Measurements from ENCODE around the gene PSAPL1. TPM values are rescaled to one million over a fixed set of nuclear protein-coding genes. Genes with fewer than 3 reads are reported as not detected.
"Not testable (repeated sequence)": the region's sequence is repeated elsewhere in the genome, so short reads cannot be mapped to it uniquely, and the experiment has no call there.

The PSAPL1 gene
- total RNA-seq, 1 experiment from 2014 or later: not detected

DNA sequence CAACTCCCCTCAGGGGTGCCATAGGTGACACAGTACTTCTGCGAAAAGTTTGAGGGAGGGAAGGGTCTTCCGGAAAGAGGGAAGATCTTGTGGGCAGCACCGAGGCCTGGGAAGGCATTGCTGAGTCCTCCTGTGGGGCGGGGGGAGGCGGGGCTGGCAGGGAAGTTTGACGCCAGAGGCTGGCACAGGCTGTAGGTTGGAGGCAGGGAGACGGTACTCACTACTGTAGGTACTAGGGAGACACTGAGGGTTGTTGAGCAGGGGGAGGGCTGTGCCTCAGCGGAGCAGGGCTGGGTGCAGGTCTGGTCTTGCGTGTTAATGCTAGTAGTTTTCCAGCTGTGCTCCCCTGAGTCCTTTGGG, 23.3 kb upstream of the PSAPL1 start (continued):
- no peak for TF ChIP-seq ATF1 (CRISPR knock-in tag; IDR thresholded peaks at IDR 0.05)
- TF ChIP-seq, protein P1, sequence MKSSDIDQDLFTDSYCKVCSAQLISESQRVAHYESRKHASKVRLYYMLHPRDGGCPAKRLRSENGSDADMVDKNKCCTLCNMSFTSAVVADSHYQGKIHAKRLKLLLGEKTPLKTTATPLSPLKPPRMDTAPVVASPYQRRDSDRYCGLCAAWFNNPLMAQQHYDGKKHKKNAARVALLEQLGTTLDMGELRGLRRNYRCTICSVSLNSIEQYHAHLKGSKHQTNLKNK (CRISPR knock-in tag; IDR thresholded peaks at IDR 0.05): no peak
- TF ChIP-seq, protein P2, sequence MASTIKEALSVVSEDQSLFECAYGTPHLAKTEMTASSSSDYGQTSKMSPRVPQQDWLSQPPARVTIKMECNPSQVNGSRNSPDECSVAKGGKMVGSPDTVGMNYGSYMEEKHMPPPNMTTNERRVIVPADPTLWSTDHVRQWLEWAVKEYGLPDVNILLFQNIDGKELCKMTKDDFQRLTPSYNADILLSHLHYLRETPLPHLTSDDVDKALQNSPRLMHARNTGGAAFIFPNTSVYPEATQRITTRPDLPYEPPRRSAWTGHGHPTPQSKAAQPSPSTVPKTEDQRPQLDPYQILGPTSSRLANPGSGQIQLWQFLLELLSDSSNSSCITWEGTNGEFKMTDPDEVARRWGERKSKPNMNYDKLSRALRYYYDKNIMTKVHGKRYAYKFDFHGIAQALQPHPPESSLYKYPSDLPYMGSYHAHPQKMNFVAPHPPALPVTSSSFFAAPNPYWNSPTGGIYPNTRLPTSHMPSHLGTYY (CRISPR knock-in tag; IDR thresholded peaks at IDR 0.05): no peak
- TF ChIP-seq, protein P3, sequence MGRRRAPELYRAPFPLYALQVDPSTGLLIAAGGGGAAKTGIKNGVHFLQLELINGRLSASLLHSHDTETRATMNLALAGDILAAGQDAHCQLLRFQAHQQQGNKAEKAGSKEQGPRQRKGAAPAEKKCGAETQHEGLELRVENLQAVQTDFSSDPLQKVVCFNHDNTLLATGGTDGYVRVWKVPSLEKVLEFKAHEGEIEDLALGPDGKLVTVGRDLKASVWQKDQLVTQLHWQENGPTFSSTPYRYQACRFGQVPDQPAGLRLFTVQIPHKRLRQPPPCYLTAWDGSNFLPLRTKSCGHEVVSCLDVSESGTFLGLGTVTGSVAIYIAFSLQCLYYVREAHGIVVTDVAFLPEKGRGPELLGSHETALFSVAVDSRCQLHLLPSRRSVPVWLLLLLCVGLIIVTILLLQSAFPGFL (CRISPR knock-in tag; IDR thresholded peaks at IDR 0.05; ENCODE audit: borderline replicate concordance): no peak
- no peak for TF ChIP-seq GABPB1 (CRISPR knock-in tag; IDR thresholded peaks at IDR 0.05)
- no peak for TF ChIP-seq OVOL2 (CRISPR knock-in tag; IDR thresholded peaks at IDR 0.05; ENCODE audit: borderline replicate concordance)
- TF ChIP-seq TEAD1 (CRISPR knock-in tag; IDR thresholded peaks at IDR 0.05): no peak
- no peak for TF ChIP-seq ELF4 (CRISPR knock-in tag; IDR thresholded peaks at IDR 0.05; ENCODE audit: low read depth)
- TF ChIP-seq KAT7 (CRISPR knock-in tag; IDR thresholded peaks at IDR 0.05; ENCODE audit: borderline replicate concordance): no peak
- TF ChIP-seq FOXK1 (CRISPR knock-in tag; IDR thresholded peaks at IDR 0.05): no peak
- no peak for TF ChIP-seq ZNF671 (CRISPR knock-in tag; IDR thresholded peaks at IDR 0.05)

DNA sequence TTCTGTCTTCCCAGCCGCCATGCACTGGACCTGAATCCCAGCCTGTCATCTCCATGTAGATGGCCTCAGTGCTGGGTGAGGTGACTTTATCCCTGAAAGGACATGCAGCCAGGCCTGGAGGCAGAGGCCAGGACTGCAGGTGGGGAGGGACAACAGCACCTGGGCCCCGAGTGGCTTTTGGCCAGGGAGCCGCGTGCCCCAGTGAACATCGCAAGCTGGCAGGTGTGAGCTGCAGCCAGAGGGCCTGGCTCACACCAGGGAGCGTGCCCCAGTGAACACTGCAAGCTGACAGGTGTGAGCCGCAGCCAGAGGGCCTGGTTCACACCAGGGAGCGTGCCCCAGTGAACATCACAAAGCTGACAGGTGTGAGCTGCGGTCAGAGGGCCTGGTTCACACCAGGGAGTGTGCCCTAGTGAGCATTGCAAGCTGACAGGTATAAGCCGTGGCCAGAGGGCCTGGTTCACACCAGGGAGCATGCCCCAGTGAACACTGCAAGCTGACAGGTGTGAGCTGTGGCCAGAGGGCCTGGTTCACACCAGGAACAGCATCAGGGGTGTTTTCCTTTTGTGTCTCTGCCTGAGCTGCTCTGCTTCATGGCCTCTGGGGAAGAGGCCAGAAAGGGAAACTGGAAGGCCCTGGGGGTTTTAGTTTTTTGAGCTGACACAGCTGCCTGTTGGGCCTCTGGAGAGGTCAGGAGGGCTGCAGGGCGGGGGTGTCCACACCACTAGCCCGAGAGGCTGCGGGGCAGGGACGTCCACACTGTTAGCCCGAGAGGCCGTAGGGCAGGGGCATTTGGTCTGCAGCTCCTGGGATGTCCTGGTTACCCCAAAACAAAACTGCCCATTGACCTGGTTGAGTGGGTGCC, 22.7 kb upstream of the PSAPL1 start:
- no peak overlapping the region for H3K27ac Mint-ChIP-seq
- no peaks in the 10 kb centered on the region for H3K9me3 Mint-ChIP-seq
- H3K4me3 Mint-ChIP-seq: no peak overlapping the region
- DNase-seq (ENCODE audit: low spot score): no peak
- H3K4me1 Mint-ChIP-seq: peaks cover 14% of the 10 kb centered on the region
- ChIA-PET CTCF (interaction anchor here (0.6 kb wide), 1 partner anchor 345 kb away, joined by 3 read pairs; no protein-coding TSS in a partner anchor), POLR2A (no interaction called here)
- no peaks in the 10 kb centered on the region for H3K36me3 Mint-ChIP-seq
- TF ChIP-seq CREB1 (CRISPR knock-in tag; IDR thresholded peaks at IDR 0.05) (no peak), MYBL2 (CRISPR knock-in tag; IDR thresholded peaks at IDR 0.05) (no peak), NFE2L1 (CRISPR knock-in tag; IDR thresholded peaks at IDR 0.05) (no peak)
- TF ChIP-seq, protein P4, sequence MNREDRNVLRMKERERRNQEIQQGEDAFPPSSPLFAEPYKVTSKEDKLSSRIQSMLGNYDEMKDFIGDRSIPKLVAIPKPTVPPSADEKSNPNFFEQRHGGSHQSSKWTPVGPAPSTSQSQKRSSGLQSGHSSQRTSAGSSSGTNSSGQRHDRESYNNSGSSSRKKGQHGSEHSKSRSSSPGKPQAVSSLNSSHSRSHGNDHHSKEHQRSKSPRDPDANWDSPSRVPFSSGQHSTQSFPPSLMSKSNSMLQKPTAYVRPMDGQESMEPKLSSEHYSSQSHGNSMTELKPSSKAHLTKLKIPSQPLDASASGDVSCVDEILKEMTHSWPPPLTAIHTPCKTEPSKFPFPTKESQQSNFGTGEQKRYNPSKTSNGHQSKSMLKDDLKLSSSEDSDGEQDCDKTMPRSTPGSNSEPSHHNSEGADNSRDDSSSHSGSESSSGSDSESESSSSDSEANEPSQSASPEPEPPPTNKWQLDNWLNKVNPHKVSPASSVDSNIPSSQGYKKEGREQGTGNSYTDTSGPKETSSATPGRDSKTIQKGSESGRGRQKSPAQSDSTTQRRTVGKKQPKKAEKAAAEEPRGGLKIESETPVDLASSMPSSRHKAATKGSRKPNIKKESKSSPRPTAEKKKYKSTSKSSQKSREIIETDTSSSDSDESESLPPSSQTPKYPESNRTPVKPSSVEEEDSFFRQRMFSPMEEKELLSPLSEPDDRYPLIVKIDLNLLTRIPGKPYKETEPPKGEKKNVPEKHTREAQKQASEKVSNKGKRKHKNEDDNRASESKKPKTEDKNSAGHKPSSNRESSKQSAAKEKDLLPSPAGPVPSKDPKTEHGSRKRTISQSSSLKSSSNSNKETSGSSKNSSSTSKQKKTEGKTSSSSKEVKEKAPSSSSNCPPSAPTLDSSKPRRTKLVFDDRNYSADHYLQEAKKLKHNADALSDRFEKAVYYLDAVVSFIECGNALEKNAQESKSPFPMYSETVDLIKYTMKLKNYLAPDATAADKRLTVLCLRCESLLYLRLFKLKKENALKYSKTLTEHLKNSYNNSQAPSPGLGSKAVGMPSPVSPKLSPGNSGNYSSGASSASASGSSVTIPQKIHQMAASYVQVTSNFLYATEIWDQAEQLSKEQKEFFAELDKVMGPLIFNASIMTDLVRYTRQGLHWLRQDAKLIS (CRISPR knock-in tag; IDR thresholded peaks at IDR 0.05; ENCODE audit: borderline replicate concordance): no peak
- H3K27me3 Mint-ChIP-seq (ENCODE audit: low read depth): no peaks in the 10 kb centered on the region; the same call in 1 of the 2 replicates
- ATAC-seq: no peak

DNA sequence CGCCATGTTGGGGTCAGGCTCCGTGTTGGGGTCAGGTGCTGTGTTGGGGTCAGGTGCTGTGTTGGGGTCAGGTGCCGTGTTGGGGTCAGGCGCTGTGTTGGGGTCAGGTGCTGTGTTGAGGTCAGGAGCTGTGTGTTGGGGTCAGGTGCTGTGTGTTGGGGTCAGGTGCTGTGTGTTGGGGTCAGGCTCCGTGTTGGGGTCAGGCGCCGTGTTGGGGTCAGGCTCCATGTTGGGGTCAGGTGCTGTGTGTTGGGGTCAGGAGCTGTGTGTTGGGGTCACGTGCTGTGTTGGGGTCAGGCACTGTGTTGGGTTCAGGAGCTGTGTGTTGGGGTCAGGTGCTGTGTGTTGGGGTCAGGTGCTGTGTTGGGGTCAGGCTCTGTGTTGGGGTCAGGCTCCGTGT, 18.1 kb upstream of the PSAPL1 start:
- CTCF ChIA-PET: interaction anchor here (0.5 kb wide), 1 partner anchor 267 kb away, joined by 3 read pairs; no protein-coding TSS in a partner anchor
- H3K27ac Mint-ChIP-seq; POLR2A ChIA-PET; H3K4me3 Mint-ChIP-seq; H3K36me3 Mint-ChIP-seq; H3K4me1 Mint-ChIP-seq; DNase-seq (ENCODE audit: low spot score); ATAC-seq; H3K27me3 Mint-ChIP-seq (ENCODE audit: low read depth); H3K9me3 Mint-ChIP-seq: not testable (repeated sequence)
